Measurements from ENCODE around the gene THAP11. TPM values are rescaled to one million over a fixed set of nuclear protein-coding genes. Genes with fewer than 3 reads are reported as not detected.

Gene THAP11
- total and polyA plus RNA-seq, 2 of the 4 experiments (the other 2 are of a cell fraction): 13.3 to 14.5 TPM

DNA sequence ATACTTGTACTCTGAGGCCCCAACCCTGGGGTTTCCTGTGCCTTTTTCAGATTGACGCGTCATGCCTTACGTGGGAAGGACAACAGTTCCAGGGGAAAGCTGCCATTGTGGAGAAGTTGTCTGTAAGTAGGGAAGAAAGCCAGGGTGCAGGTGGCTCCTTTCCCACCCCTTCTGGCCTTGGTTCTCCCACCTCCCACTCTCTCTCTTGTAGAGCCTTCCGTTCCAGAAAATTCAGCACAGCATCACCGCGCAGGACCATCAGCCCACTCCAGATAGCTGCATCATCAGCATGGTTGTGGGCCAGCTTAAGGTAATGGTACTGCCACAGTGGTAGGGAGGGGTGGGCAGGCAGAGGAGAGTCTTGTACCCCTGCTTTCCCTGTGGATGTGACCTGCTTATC lies 26.2 kb downstream of the THAP11 start:
- Histone ChIP-seq H2BK15ac (ENCODE audit: low read depth, low read length) (no peak overlapping the region), H3K79me1 (ENCODE audit: low read depth in 1 of 2, low read length in 2 of 2) (peaks cover 45 to 60% of the 10 kb centered on the region in 2 experiments), H3K9me1 (ENCODE audit: insufficient read depth, low read length) (peaks cover 18% of the 10 kb centered on the region), H2AK5ac (ENCODE audit: low read depth, low read length) (no peak overlapping the region), H4K8ac (ENCODE audit: low read depth in 2 of 2, low read length in 2 of 2) (no peak overlapping the region), H2BK5ac (ENCODE audit: low read depth, low read length, poor library complexity, severe bottlenecking) (no peak overlapping the region), H3K9me3 (ENCODE audit: control insufficient read depth, insufficient read depth, low read length) (no peaks in the 10 kb centered on the region), H3K18ac (ENCODE audit: low read depth, low read length) (no peak overlapping the region), H2BK120ac (ENCODE audit: low read depth, low read length) (no peak overlapping the region), H3K56ac (ENCODE audit: extremely low read depth, insufficient read depth, low read length) (no peak overlapping the region), H3K4ac (ENCODE audit: low read depth, low read length) (no peak overlapping the region), H3K14ac (replicated peaks; ENCODE audit: low read depth, low read length) (no peak overlapping the region), H3K27ac (ENCODE audit: insufficient read depth, low read length) (no peak overlapping the region), H3K4me2 (ENCODE audit: low read depth, low read length) (no peak overlapping the region), H3K36me3 (ENCODE audit: control insufficient read depth, insufficient read depth, low read length) (peaks cover 42% of the 10 kb centered on the region), H3K9ac (ENCODE audit: low read depth, low read length) (no peak overlapping the region), H2BK20ac (ENCODE audit: low read depth, low read length) (no peak overlapping the region), H3K23ac (ENCODE audit: low read depth, low read length) (no peak overlapping the region), H4K20me1 (ENCODE audit: insufficient read depth, low read length) (peaks cover 41% of the 10 kb centered on the region), H3K4me3 (ENCODE audit: insufficient read depth, low read depth, low read length) (no peak overlapping the region), H2AK9ac (replicated peaks; ENCODE audit: low read depth, low read length, poor library complexity) (no peak overlapping the region), H4K5ac (ENCODE audit: low read depth, low read length) (no peak overlapping the region), H3K27me3 (ENCODE audit: control insufficient read depth, insufficient read depth, low read length) (no peaks in the 10 kb centered on the region), H2AFZ (replicated peaks; ENCODE audit: low read length, poor library complexity) (no peak overlapping the region), H4K91ac (ENCODE audit: insufficient read depth, low read depth, low read length) (no peak overlapping the region), H3K4me1 (ENCODE audit: control insufficient read depth, insufficient read depth, low read length) (peaks cover 4% of the 10 kb centered on the region)
- dilution Hi-C loops (cut with HindIII; ENCODE audit: low sequenced_read_pairs, unreplicated experiment): no loop called here
- intact Hi-C loops (cut with micrococcal nuclease): no loop called here
- ATAC-seq (ENCODE audit: low read depth) (no peak), DNase-seq (no peak)
- in situ Hi-C loops (cut with MboI; ENCODE audit: low sequenced_read_pairs): no loop called here
- WGBS, 2 experiments (ENCODE audit: extremely low coverage in 2 of 2, insufficient read length in 1 of 2): no CpG with 5 or more reads among the region's 6 CpGs
- TF ChIP-seq, protein P1, sequence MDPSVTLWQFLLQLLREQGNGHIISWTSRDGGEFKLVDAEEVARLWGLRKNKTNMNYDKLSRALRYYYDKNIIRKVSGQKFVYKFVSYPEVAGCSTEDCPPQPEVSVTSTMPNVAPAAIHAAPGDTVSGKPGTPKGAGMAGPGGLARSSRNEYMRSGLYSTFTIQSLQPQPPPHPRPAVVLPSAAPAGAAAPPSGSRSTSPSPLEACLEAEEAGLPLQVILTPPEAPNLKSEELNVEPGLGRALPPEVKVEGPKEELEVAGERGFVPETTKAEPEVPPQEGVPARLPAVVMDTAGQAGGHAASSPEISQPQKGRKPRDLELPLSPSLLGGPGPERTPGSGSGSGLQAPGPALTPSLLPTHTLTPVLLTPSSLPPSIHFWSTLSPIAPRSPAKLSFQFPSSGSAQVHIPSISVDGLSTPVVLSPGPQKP (IDR thresholded peaks at IDR 0.05; ENCODE audit: borderline replicate concordance, low read depth, low read length): no peak
- TF ChIP-seq RCOR1 (IDR thresholded peaks at IDR 0.05; ENCODE audit: insufficient replicate concordance, low read length) (no peak), BHLHE40 (IDR thresholded peaks at IDR 0.05; ENCODE audit: low read depth, low read length) (no peak), CHD1 (IDR thresholded peaks at IDR 0.05; ENCODE audit: low read depth, low read length) (no peak), RFX5 (IDR thresholded peaks at IDR 0.05; ENCODE audit: low read depth, low read length) (no peak), POLR2A (IDR thresholded peaks at IDR 0.05; ENCODE audit: low read depth, low read length) (no peak), MAZ (IDR thresholded peaks at IDR 0.05; ENCODE audit: borderline replicate concordance, low read depth, low read length) (no peak), FOS (IDR thresholded peaks at IDR 0.05; ENCODE audit: low read depth, low read length) (no peak), RAD21 (IDR thresholded peaks at IDR 0.05; ENCODE audit: low read length) (no peak), MXI1 (IDR thresholded peaks at IDR 0.05; ENCODE audit: borderline replicate concordance, low read depth, low read length) (no peak), SMC3 (IDR thresholded peaks at IDR 0.05; ENCODE audit: low read depth, low read length) (no peak), CEBPB (IDR thresholded peaks at IDR 0.05; ENCODE audit: low read depth, low read length) (no peak)
- TF ChIP-seq, protein P2, sequence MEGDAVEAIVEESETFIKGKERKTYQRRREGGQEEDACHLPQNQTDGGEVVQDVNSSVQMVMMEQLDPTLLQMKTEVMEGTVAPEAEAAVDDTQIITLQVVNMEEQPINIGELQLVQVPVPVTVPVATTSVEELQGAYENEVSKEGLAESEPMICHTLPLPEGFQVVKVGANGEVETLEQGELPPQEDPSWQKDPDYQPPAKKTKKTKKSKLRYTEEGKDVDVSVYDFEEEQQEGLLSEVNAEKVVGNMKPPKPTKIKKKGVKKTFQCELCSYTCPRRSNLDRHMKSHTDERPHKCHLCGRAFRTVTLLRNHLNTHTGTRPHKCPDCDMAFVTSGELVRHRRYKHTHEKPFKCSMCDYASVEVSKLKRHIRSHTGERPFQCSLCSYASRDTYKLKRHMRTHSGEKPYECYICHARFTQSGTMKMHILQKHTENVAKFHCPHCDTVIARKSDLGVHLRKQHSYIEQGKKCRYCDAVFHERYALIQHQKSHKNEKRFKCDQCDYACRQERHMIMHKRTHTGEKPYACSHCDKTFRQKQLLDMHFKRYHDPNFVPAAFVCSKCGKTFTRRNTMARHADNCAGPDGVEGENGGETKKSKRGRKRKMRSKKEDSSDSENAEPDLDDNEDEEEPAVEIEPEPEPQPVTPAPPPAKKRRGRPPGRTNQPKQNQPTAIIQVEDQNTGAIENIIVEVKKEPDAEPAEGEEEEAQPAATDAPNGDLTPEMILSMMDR (conservative IDR thresholded peaks at IDR 0.05; ENCODE audit: low read depth, low read length): no peak
- no TSS peak for BruUV-seq (replicated peaks)
- POLR2A ChIA-PET (ENCODE audit: unreplicated experiment): no interaction called here
- CTCF ChIA-PET: no interaction called here
